ENCODE data around the gene PORCN.
A peak's percentile ranks its signal among the peaks of the same experiment; 100 is the strongest.
"Not testable (repeated sequence)": the region's sequence is repeated elsewhere in the genome, so short reads cannot be mapped to it uniquely, and the experiment has no call there.

PORCN gene

DNA sequence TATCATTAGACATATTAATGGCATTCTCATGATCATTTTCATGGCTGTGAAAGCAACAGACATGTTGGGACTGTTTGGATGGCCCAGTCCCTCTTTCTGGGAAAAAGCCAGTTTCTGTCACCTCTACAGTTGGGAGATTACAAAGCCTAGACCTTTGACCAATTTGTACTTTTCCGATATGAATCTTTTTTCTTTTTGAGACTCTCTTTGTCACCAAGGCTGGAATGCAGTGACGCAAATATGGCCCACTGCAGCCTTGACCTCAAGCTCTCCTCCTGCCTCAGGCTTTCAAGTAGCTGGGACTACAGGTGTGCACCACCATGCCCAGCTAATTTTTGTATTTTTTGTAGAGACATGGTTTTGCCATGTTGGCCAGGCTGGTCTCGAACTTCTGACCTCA is 40.1 kb downstream of the PORCN start:
- no peak for DNase-seq

DNA sequence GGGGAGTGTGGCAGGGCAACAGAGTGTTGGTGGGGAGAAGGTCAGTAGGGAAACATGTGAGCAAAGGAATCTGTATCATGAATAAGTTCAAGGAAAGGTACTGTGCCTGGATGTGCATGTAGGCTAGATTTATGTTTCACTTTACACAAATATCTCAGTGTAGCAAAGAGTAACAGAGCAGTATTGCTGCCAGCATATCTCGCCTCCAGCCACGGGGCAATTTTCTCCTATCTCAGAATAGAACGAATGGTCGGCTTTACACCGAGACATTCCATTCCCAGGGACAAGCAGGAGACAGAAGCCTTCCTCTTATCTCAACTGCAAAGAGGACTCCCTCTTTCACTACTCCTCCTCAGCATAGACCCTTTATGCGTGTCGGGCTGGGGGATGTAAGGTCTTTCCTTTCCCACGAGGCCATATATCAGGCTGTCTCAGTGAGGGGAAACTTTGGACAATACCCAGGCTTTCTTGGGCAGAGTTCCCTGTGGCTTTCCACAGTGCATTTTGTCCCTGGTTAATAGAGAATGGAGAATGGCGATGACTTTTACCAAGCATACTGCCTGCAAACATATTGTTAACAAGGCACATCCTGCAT is 47.0 kb downstream of the PORCN start:
- DNase-seq = not testable (repeated sequence)

DNA sequence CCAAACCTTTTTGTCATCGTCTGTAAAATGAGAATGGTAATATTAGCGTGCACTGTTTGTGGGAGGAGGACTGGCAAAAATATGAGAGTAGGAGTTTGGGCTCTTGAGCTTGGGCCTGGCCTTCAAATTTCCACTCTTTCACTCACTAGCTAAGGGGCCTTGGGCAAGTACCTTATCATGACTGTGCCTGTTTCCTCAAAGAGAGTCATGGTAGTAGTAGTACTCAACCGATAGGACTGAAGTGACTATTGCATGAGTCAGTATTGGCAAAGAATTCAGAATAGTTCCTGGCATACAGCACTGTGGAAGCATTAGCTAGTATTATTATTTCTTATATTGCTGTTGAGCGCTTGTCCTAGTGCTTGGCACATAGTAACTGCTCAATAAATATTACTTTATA is 49.5 kb downstream of the PORCN start:
- peak; percentile 51 for DNase-seq

DNA sequence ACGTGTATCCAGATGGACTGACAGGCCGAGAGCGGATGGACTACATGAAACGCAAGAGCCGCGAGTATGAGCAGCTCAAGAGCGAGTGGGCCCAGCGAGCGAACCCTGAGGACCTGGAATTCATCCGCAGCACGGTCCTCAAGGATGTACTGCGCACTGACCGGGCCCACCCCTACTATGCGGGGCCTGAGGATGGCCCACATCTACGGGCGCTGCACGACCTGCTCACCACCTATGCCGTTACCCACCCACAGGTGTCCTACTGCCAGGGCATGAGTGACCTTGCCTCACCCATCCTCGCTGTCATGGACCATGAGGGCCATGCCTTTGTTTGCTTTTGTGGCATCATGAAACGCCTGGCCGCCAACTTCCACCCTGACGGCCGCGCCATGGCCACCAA is 50.8 kb downstream of the PORCN start:
- DNase-seq = no peak

DNA sequence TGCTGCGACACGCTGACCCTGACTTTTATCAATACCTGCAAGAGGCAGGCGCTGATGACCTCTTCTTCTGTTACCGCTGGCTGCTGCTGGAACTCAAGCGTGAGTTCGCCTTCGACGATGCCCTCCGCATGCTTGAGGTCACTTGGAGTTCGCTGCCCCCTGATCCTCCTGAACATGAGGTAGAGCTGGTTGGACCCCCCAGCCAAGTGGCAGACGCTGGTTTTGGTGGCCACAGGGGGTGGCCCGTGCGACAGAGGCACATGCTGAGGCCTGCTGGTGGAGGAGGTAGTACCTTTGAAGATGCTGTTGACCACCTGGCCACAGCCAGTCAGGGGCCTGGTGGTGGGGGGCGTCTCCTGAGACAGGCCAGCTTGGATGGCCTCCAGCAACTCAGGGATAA is 51.3 kb downstream of the PORCN start:
- no peak for DNase-seq

DNA sequence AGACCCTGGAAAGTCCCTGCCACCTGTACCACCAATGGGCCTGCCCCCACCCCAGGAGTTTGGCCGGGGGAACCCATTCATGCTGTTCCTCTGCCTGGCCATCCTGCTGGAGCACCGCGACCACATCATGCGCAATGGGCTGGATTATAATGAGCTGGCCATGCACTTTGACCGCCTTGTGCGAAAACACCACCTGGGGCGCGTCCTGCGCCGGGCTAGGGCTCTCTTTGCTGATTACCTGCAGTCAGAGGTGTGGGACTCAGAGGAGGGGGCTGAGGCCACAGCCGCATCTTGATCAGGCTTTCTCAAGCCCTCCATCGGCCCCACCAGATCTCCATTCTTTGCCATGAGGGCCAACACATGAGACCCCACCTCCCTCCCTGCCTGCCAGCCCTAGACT is 51.9 kb downstream of the PORCN start:
- no peak for DNase-seq

DNA sequence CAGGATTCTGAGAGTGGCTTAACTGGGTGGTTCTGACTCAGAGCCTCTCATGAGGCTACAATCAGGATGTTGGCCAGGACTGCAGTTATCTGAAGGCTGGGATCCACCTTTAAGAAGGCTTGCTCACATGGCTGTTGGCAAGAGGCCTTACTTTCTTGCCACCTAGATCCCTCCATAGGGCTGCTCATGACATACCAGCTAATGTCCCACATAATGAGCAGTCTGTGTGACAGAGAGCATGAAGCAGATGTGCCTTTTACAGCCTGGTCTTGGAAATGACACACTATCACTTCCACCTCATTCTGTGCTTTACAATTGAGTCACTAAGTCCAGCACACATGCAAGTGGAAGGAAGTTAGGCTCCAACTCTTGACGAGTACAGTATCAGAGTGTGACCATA is 61.2 kb downstream of the PORCN start:
- peak; percentile 60 for DNase-seq

Data from suppressor macrophage treated with lipopolysaccharide for 4 hours (primary cell).